Esophagus squamous epithelium (tissue), 4 donors: Measurements from ENCODE around the gene MEPE.

ENCODE experiments used
- CTCF ChIP-seq, 6 experiments: fragments of 450-650 bp in 4 of 6; fragments of 200-600 bp in 2 of 6; sonication (generic) in 2 of 6; IDR thresholded peaks; one replicate each; pipeline ENCODE4 v1.5.1; 2016 to 2019; ENCODE audit warnings: antibody characterized with exemption in 6 of 6, mild to moderate bottlenecking in 4 of 6, moderate library complexity in 4 of 6
- POLR2A ChIP-seq, 4 donors: fragments of 450-650 bp; IDR thresholded peaks; one replicate each; pipeline ENCODE4 v1.6.1; 2017; ENCODE audit warnings: antibody characterized with exemption in 4 of 4, mild to moderate bottlenecking in 4 of 4, moderate library complexity in 3 of 4

GRCh38 chr4:87832669-87833068 is at the start of gene MEPE:
- TF ChIP-seq CTCF (IDR thresholded peaks at IDR 0.05) (no peak), POLR2A (IDR thresholded peaks at IDR 0.05) (no peak)
